GM19025 (cell line): ENCODE results near the gene MPZL3.

Experiments
- ATAC-seq: cut with Tn5 transposase; IDR thresholded peaks from one replicate; pipeline ENCODE4 v1.9.1; 2021; ENCODE audit warnings: mild to moderate bottlenecking, low read depth, moderate library complexity; ENCODE audit not compliant: unreplicated experiment

The MPZL3 gene

DNA sequence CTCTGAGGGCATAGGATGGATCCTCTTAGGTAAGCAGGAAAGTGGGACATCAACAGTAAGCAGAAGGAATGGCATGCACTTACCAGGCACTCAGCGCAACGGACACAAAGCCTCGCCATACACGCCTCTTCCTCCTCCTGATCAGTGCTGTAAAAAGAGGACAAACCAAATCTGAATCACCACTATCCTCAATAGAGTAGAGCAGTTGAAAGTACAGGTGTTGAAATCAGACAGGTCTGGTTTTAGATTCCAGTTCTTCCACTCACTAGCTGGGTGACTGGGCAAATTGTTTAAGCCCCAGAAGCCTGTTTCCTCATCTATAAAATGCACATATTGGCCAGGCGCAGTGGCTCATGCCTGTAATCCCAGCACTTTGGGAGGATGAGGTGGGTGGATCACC lies 18.8 kb downstream of the MPZL3 start:
- ATAC-seq = no peak

DNA sequence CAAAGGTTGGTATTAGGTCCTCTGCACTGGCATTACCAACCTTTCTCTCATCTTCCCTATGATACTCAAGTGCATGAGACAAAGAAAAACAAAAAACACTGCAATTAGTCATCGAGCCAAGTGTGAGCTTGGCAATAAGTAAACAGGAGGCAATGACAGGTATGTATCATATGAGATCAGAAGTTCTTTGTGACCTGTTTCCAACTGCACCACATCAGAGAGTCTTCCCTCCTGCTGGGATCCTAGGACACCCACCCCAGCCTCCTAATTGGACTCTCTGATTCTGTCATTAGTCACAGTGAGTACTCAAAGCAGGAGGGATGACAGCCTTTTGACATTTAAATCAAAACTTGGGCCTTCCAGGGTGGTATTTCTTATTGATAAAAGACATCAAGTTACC lies 19.5 kb downstream of the MPZL3 start:
- no peak for ATAC-seq

DNA sequence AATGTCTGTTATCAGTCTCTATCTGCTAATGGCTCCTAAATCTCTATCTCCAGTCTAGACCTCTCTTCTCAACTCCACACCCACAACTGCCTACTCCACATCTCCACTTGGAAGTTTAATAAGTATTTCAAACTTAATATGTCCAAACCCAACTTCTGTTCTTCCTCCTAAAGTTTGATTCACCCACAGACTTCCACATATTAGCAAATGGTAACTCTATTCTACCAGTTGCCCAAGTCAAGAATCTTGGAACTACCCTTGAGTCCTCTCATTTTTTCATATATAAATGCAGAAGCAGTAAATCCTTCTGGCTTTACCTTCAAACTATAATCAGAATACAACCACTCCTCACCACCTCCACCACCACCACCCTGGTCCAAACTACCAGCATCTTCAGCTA lies 20.7 kb downstream of the MPZL3 start:
- ATAC-seq = no peak

DNA sequence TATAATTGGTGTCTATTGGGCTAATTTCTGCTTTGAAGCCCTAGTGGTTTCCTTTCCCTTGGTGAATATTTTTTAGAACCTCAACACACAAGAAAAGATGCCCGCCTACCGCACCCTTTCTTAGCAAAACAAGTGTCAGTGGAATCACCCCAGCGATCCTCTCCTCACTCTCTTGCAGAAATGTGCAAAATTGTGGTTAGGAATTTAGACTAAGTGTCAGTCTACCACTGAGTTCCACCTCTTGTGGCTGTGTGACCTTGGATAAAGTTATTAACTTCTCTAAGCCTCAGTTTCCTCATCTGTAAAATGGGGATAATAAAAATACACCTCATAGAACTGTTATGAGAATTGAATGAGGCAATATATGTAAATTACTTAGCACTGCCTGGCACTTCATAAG lies 22.1 kb downstream of the MPZL3 start:
- no peak for ATAC-seq

DNA sequence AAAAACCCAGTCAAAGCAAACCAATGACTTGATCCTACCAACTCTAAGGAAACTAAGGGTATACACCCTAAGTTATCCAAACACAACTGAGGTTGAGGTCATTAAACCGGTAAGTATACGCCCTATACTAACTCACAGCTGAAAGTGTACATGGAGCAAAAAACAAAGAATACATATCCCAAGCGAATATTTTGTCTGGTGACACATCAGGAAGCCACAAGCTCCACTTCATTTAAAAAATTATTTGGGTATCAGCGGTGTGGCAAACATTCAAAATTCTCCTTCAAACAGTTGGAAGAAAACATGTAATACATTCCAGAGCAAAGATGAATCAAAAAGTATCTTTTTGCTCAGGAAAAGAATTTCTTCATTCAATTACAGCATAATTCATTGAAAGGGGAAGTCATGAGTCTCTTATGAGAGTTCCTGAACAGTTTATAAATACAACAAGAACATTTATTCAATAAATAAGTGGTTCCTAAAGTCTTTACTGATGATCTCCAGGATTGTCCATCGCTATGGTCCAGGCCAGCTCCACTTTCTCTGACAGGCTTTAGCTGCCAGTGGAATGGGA lies 22.8 kb downstream of the MPZL3 start:
- no peak for ATAC-seq

DNA sequence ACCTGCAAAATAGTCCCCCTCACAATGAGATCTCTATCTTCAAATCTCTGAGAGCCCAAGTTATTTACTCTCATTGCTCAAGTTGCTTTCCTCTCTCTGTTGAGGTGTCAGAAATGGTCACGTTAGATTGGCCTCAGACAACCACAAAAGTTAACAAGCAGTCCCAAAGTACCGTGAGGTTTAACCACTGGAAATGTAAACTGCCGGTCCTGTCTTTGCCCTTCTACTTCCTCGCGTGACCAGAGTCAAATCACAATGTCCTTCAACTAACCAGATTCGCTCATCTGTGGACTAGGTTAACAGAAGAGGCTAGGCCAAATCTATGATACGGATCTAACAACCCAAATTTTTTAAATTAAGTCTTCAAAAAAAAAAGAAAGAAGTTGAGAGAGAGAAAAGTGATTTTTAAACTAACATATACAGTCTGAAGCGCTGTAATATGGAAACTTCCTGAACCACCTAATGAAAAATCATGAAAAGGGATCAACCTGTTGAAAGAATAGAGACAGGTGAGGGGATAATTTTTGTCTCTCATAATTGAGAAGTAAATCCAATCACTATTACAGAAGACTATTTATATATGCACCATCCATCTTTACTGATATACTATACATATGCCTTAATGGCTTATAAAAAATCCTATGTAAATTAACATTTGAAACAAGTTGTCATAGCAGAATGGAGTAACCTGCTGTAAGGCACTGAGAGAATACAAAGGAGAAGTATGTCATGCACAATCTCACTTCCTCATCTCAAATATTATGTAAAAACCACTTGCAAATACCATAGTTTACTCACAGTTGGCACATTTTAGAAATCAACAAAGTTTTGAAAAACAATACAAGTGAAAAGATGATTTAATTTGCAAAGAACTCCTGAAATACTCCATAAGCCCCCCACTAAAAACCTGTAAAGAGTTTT lies 24.0 kb downstream of the MPZL3 start:
- peak; percentile 60 for ATAC-seq

DNA sequence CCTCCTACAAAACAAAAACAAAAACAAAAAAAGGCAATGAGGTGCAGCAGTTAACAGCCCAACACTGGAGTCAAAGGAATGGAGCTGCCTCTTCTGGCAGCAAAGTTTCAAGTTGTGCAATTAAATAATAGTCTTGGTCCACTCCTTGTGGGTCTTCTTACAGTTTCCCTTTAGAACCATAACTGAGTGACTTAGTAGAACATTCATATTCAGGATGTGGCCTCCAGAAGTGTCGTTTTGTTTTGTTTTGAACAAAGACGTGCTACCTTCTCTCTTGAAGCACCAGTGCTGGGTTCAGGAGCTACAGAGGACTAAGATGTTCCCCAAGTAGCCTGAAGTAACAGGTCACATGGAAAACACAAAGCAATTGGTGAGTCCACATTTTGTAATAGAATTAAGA lies 25.4 kb downstream of the MPZL3 start:
- ATAC-seq = no peak

DNA sequence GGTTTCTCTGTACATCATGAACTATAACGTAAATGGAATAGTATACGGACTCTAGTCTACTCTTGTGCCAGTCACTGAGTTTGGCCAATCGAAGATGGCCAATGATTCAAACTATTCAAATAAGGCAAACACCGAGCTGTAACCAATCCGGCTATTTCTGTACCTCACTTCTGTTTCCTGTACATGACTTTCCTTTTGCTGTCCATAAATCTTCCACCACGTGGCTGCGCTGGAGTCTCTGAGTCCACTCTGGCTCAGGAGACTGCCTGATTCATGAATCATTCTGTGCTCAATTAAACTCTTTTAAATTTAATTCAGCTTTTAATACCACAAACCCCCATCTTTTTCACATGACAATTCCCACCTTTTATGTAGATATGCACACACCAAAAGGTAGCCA lies 25.9 kb downstream of the MPZL3 start:
- ATAC-seq = no peak

DNA sequence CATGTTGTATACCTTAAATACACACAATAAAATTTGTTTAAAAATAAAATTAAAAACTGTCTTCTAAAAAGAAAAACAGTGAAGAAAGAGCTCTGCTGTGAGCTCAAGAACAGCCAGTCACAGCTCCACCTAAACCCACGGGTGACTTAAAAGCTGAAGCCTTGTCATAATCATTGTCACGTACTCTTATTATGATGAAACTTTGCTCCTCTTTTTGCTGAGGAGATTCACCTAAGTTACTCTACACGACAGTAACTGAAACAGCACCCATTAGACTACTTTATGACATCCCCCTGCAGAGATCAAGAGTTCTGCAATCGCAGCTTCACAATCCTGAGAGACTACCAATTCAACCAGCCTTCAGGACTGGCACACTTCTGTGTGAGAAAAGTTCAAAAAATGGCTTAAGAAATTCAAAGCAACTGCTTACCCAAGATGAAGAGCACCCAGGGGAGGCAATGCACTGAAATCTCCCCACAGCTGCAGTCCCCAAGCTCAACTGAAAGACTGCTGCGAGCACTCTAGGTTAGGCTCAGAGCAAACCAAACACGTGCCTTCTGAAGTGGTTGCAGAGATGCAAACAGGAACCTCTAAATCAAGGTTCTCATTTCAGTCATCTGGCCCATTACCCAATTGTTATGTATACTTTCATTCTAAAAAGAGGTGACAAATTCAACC lies 27.5 kb downstream of the MPZL3 start, which contains the start of gene JAML:
Gene JAML, minus strand, starts transcription at position 501 of the 678 bp plus-strand sequence. CDS start 10,145 bp downstream, outside the sequence.
- ATAC-seq = peak; percentile 56

DNA sequence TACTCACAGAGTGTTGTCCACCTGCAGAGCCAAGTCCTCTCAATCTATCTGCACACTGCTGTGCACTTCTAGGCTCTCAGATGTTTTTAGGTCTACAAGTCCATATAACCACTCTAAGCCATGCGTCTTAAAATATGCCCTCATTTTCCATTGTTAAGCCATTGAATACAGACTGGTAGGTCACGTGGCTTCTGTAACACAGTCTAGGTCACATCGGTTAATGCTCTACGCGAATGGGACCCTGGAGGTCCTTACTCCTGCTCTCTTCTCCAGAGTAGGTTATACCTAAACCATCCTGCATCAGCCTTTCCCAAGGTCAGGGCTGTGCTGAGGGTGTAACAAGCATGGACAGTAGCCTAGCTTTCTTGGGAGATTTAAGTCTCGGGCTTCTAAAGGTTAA lies 28.2 kb downstream of the MPZL3 start:
- no peak for ATAC-seq

DNA sequence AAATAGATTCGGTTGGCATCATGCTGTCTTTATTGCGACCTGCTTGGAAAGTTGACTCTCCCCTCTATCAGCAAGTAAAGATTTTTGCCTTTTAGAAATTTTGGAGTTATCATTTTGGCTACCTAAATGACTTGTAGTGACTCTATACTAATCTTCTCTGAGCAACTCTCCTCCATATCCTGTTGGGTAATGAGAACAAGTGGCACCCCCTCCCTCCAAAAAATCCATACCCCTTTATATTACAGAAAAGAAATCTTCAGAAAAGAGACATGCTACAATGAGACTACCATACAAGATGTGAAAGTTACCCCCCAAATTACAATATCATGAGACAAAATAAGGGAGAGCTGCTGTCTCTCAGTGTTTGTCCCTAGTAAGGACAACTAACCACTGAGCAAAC lies 28.6 kb downstream of the MPZL3 start:
- ATAC-seq = no peak

DNA sequence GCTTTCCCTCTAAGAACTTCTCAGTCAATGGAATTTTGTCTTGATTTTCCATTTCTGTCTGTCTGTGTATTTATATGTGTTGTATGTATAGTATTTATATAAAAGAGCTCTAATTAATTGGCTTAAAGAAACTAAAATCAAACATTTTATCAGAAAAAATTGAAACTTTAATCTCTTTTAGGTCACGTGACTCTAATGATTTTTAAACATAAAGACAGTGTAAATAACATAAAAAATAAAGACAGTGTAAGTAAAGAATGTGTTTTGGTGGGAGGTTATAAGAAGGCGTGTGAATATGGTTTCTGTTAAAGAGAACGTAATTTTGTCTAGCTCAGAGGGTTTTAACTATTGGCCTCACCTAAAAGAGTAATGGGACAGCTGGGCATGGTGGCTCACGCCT lies 29.7 kb downstream of the MPZL3 start:
- no peak for ATAC-seq

DNA sequence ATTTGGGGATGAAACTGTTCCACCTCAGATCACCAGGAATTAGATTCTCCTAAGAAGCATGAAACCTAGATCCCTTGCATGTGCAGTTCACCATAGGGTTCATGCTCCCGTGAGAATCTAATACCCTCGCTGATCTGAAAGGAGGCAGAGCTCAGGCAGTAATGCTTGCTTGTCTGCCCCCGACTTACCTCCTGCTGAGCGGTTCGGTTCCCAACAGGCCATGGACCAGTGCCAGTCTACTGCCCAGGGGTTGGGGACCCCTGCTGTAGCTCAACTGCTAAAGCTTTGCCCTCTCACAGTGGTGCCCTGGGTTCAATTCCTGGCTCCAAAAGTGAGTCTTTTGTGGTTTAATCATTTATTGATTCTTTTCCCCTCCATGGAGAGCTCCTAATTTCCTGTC lies 30.7 kb downstream of the MPZL3 start:
- no peak for ATAC-seq

DNA sequence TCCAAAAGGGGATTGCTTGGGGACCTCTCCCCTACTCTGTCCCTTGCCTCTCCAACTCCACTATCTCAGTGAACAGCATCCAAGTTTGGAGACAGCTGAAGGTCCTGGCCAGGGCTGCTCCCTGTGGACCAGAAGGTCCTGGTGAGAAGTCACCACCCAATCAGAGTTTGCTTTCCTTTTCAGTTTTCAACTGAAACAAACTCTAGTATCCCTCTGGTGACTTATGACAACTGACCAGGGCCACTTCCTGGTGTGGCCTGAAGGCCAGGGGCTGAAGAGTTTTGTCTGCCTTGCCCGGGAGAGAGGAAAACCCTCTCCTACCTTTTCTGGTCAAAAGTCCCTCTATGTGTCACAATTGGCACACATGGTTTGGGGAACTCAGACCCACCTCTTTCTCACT lies 32.4 kb downstream of the MPZL3 start:
- no peak for ATAC-seq

DNA sequence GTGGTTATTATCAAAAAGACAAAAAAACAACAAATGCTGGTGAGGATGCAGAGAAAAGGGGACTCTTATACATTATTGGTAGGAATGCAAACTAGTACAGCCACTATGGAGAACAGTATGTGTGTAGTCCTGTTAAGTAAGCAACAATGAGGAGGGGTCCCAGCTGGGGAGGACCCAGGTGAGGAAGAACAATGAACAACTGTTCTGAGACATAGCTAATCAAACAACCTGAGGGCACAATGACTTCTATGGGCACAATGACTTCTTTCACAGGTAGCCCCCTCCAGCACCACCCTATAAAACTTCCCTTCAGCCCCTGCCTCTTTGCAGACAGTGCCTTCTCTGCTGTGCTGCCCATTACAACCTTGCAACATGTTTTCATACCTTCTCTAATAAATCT lies 32.9 kb downstream of the MPZL3 start:
- no peak for ATAC-seq

DNA sequence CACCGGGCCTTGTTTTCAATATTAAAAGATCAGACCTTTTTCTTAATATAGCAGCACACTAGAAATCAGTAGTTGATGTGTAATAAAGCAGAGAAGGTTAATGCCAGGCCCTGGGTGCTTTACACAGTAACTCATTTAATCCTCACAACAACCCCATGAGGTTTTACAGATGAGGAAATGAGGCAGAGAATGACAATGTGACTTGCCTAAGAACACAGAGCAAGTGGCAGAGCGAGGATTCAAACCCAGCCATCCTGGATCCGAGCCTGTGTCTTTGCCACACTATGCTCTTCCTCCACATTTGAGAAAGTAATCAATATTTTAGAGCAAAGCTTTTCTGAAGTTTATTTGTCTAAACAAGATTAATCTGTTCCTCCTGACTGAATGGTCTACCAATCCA lies 34.6 kb downstream of the MPZL3 start:
- ATAC-seq = no peak

DNA sequence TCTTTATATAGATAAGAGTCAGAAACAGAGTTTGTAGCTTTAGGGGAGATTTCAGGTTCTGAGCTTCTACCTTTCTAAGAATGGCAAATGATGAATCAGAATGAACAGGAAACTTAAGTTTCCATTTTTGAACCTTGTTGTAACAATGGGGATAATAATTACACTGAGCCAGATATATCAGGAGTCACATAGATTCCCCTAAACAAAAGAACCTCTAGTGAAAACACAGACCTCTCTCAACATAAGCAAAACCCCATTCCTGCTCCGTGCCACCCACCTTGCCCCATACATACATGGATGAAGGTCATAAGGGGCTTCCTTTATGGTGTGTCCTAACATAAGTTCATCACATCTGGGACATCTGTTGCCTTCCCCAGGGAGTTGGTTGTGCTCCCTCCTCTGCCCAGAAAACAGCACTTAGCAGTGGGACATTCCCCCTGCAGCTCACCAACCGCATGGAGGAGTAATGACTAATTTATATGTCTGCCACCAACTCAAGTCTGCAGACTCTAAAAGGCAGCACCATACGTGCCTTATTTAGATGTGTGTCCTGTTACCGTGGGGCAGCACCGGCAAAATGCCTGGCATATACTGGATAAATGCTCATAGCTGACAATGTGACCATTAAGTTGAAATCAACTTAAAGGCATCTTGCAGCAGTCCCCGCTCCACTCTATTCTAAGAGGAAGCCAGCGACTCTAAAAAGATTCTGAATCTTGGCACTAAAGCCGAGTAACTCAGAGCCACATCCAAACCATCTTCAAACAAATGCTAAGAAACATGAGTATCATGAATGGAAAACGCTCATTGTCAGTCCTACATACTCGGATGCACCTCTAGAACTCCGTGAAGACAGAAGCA lies 35.3 kb downstream of the MPZL3 start:
- ATAC-seq = peak; percentile 44

DNA sequence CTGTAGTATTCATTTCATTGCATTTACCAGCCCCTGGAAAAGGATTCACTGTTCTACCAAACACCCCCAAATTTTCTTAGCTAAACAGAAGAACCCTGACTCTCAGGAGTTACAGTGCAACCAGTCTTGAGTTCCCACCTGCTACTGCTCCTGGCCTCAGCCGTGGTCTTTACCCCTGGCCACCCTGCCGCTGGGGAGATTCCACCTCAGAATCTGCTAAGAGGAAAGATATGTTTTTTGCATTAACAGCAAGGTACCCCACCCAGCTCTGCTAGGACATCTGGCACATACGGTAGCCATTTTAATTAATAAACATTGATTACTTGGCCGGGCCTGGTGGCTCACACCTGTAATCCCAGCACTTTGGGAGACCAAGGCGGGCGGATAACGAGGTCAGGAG lies 36.4 kb downstream of the MPZL3 start:
- no peak for ATAC-seq

DNA sequence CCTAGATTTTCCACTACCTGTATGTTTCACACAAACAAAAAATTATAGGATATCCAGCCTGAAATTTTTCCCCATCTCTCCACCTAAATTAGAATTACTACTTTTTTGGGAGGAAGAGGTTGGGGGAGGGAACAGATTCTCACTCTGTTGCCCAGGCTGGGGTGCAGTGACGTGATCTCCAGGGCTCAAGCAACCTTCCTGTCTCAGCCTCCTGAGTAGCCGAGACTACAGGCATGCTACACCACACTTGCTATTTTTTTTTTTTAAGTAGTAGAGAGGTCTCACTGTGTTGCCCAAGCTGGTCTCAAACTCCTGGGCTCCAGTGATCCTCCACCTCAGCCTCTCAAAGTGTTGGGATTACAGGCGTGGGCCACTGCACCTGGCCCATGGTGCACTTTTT lies 36.9 kb downstream of the MPZL3 start:
- ATAC-seq = no peak

DNA sequence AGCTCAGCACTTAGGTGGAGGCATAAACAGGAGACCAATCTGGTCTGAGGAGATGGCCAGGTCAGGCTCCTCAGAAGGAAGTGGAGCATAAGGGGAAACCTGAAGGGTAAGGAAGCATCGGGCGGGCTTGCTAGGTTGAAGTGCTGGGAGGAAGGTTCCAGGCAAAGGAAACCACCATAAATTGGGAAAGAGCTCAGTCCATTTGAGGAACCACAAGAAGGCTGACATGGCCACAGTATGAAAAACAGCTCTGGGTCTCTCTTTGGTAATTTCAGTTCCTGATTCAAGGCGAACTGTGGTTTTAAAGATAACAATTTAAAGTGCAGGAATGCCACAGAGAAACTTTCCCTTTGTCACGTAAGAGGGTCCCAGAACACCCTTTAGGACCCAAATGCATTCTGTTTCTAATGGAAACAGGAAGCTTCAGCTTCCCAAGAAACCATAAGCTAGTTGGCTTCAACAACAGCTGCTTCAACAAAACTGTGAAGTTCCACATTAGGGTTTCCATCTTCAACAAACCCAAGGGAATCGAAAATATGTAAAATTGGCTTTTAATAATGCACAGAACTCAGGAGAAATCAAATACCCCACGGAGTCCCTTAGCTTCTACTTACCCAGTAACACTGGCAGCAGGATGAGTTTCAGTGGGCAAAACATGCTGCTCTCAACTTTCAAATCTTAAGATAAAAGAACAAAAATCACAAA lies 37.8 kb downstream of the MPZL3 start:
- ATAC-seq = no peak
